Stimulated activated CD4-positive, alpha-beta T cell treated with anti-CD3 and anti-CD28 coated beads, Interleukin-2, amount 100 ng/mL, for 4 hours (primary cell): ENCODE measurements around the gene MYLK2.

ENCODE experiments used
- DNase-seq: peaks from one replicate; pipeline ENCODE4 v3.0.0-alpha.2; 2020; ENCODE audit warnings: low read depth

MYLK2 gene

GRCh38 chr20:31836853-31837608, 17.9 kb downstream of the MYLK2 start:
- no peak for DNase-seq

GRCh38 chr20:31837896-31838397, 18.8 kb downstream of the MYLK2 start:
- DNase-seq, result no peak

GRCh38 chr20:31838646-31839292, 19.6 kb downstream of the MYLK2 start:
- DNase-seq, result no peak

GRCh38 chr20:31839782-31840487, 20.8 kb downstream of the MYLK2 start:
- no peak for DNase-seq

- DNase-seq, result no peak
Observed at GRCh38 chr20:31840906-31841816, 22.0 kb downstream of the MYLK2 start.

- DNase-seq, result no peak
Observed at GRCh38 chr20:31841928-31842327, 22.8 kb downstream of the MYLK2 start.

GRCh38 chr20:31842471-31843157, 23.5 kb downstream of the MYLK2 start:
- no peak for DNase-seq

GRCh38 chr20:31843288-31843687, 24.1 kb downstream of the MYLK2 start:
- no peak for DNase-seq

- no peak for DNase-seq
Observed at GRCh38 chr20:31843881-31844280, 24.7 kb downstream of the MYLK2 start.

GRCh38 chr20:31844737-31845299, 25.7 kb downstream of the MYLK2 start:
- DNase-seq, result no peak

- DNase-seq, result no peak
Observed at GRCh38 chr20:31845300-31845863, 26.2 kb downstream of the MYLK2 start, which contains the start of gene FOXS1. Gene FOXS1 (minus strand): TSS chr20:31845604. CDS start chr20:31845542, 62 bp downstream.

- DNase-seq, result no peak
Observed at GRCh38 chr20:31846793-31847138, 27.6 kb downstream of the MYLK2 start.

GRCh38 chr20:31848088-31848999, 29.2 kb downstream of the MYLK2 start:
- DNase-seq, result no peak

- no peak for DNase-seq
Observed at GRCh38 chr20:31849306-31849930, 30.3 kb downstream of the MYLK2 start.

GRCh38 chr20:31851240-31851955, 32.2 kb downstream of the MYLK2 start:
- no peak for DNase-seq

- DNase-seq, result no peak
Observed at GRCh38 chr20:31853481-31853880, 34.3 kb downstream of the MYLK2 start.

GRCh38 chr20:31856516-31856915, 37.4 kb downstream of the MYLK2 start:
- no peak for DNase-seq
